ENCODE measurements around the gene BHLHE23.

The BHLHE23 gene

DNA sequence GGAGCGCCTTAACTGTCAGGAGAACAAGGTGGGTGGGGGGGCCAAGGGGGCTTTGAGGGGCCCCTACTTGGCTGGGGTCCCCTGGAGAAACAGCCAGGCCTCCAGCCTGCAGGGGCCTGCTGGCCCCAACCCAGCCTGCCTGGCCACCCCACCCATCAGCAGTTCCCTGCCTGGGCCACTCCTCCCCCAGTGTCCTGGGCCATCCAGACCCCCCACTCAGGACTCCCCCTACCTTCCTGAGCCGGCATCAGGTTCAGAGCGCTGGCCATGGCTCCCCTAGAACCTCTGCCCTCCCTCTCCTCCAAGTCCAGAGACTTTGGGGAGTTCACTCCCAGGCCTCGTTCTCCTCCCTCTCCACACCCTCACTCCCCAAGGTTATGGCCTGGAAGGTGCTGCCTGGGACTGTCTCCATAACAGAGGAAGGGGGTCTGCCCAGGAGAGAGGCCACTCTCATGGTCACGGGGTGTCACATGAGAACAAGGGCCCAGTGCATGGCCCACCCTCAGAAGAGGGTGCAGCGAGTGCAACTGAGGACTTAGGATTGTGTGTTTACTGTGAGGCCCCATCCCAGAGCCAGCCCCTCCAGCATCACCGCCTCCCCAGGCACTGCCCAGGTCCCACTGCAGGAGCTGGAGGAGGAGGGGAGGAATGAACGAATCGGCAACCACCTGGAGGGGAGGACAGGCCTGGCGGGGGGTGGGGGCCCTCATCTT is 48.2 kb downstream of the BHLHE23 start:
- FAIRE-seq: no peak

DNA sequence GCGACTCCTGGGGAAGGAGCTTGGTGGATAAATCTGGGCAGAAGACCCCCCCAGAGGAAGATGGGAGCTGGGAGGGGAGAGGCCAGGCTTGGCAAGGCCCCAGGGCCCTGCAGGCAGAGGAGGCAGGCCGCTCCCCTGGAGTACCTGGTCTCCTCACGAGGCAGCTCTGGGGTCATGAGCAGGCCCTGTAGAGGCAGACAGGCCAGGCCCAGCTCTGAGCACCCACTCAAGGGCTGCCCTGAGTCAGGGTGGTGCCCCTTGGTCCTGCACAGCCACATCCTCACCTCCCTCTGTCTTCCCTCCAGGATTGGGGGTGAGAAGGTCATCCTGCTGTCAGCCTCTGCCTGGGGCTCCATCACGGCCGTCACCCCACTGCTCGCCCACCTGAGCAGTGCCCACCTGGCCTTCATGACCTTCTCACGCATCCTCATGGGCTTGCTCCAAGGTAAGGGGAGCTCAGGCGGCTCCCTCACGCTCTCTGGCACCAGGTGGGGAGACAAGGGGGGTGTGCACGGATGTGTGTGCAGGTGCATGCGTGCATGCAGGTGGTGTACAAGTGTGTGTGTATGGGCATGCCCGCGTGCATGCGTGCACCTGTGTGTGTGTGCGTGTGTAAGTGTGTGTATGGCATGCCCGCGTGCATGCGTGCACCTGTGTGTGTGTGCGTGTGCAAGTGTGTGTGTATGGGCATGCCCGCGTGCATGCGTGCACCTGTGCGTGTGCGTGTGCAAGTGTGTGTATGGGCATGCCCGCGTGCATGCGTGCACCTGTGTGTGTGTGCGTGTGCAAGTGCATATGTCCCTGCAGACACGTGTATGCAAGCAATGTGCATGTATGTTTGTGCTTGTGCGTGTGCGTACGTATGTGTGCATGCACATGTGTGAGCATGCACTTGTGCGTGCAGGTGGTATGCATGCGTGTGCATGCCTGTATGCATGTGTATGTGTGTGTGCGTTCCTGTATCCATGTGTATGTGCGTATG is 49.3 kb downstream of the BHLHE23 start:
- FAIRE-seq: no peak

DNA sequence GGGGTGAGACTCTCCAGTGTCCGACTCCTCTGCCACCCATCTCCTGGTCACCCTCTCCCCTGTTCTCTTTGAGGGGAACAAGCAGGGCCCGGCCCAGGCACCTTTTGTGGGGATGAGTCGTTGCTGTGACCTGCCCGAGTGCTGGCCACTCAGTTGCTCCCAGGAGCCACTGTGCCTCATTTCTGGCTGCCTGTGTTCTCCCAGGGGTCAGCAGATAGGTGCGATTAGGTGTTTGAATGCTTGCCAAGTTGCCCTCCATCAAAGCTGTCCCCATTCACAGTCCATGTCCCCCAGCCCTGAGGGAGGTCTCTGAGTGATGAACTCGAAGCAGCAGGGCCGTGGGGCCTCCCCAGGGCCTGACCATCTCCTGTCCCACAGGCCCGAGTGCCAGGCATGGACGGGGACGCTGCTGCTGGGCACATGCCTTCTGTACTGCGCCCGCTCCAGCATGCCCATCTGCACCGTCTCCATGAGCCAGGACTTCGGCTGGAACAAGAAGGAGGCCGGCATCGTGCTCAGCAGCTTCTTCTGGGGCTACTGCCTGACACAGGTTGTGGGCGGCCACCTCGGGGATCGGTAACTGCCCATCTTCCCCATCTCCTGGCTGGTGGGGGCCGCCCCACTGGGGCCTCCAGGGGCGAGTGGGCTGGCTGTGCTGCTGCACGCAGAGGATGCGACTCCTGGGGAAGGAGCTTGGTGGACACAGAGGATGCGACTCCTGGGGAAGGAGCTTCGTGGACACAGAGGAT is 50.2 kb downstream of the BHLHE23 start:
- no peak for FAIRE-seq

Data from TTC549 (cell line).